ENCODE results near the gene ING1. TPM values are rescaled to one million over a fixed set of nuclear protein-coding genes. Genes with fewer than 3 reads are reported as not detected.

Gene ING1
- total RNA-seq, 2 donors from 2014 or later, result 23.2 to 23.6 TPM

- H3K27ac Mint-ChIP-seq, result no peak overlapping the region
- peaks cover 11% of the 10 kb centered on the region for H3K4me1 Mint-ChIP-seq
- peaks cover 3% of the 10 kb centered on the region for H3K27me3 Mint-ChIP-seq (ENCODE audit: insufficient read depth)
These were observed 47.1 kb downstream of the ING1 start for GRCh38 chr13:110760611-110761010.

GRCh38 chr13:110766671-110767430 is 53.4 kb downstream of the ING1 start:
- H3K27ac ChIP-seq (ENCODE audit: low read depth, low read length), result no peak overlapping the region
- no peaks in the 10 kb centered on the region for H3K4me1 ChIP-seq (ENCODE audit: control insufficient read depth, insufficient read depth, low read length)
- H3K36me3 ChIP-seq (ENCODE audit: control insufficient read depth, insufficient read depth, low read length), result no peaks in the 10 kb centered on the region
- H3K4me3 ChIP-seq (ENCODE audit: low read length), result no peak overlapping the region
- peaks cover 4% of the 10 kb centered on the region for H3K27me3 ChIP-seq (ENCODE audit: control insufficient read depth, insufficient read depth, low read length, poor library complexity, severe bottlenecking)
- no peaks in the 10 kb centered on the region for H3K9me3 ChIP-seq (ENCODE audit: control insufficient read depth, low read length)
- WGBS, 2 experiments (ENCODE audit: insufficient coverage in 1 of 2, insufficient read length in 1 of 2), result 78% methylated on average over 4 of the region's 4 CpGs
- H3K4me1 Mint-ChIP-seq, result no peaks in the 10 kb centered on the region
- H3K27me3 Mint-ChIP-seq (ENCODE audit: insufficient read depth), result peaks cover 3% of the 10 kb centered on the region
- TF ChIP-seq CTCF (conservative IDR thresholded peaks at IDR 0.05), result no peak
- peaks cover 6% of the 10 kb centered on the region for H3K9me3 Mint-ChIP-seq
- no peak overlapping the region for H3K9ac ChIP-seq (ENCODE audit: extremely low read depth, low read length, poor library complexity, severe bottlenecking)
- H3K4me3 Mint-ChIP-seq, result no peak overlapping the region
- DNase-seq, result no peak
- H3K36me3 Mint-ChIP-seq (ENCODE audit: low read depth), result no peaks in the 10 kb centered on the region
- H3K27ac Mint-ChIP-seq, result no peak overlapping the region

More at GRCh38 chr13:110760611-110761010, 47.1 kb downstream of the ING1 start:
- no peaks in the 10 kb centered on the region for H3K36me3 Mint-ChIP-seq (ENCODE audit: low read depth)
- Histone ChIP-seq H3K27me3 (ENCODE audit: control insufficient read depth, insufficient read depth, low read length, poor library complexity, severe bottlenecking) (no peaks in the 10 kb centered on the region), H3K4me1 (ENCODE audit: control insufficient read depth, insufficient read depth, low read length) (no peaks in the 10 kb centered on the region), H3K4me3 (ENCODE audit: low read length) (no peak overlapping the region), H3K9ac (ENCODE audit: extremely low read depth, low read length, poor library complexity, severe bottlenecking) (no peak overlapping the region), H3K9me3 (ENCODE audit: control insufficient read depth, low read length) (no peaks in the 10 kb centered on the region), H3K36me3 (ENCODE audit: control insufficient read depth, insufficient read depth, low read length) (no peaks in the 10 kb centered on the region), H3K27ac (ENCODE audit: low read depth, low read length) (no peak overlapping the region)
- DNase-seq, result no peak
- TF ChIP-seq CTCF (conservative IDR thresholded peaks at IDR 0.05), result no peak
- 86 to 100% methylated on average over 3 to 6 of the region's 6 CpGs for WGBS, 2 experiments (ENCODE audit: insufficient coverage in 1 of 2, insufficient read length in 1 of 2)
- no peak overlapping the region for H3K4me3 Mint-ChIP-seq
- H3K9me3 Mint-ChIP-seq, result peaks cover 6% of the 10 kb centered on the region

- DNase-seq, result no peak
- Histone ChIP-seq H3K9ac (ENCODE audit: extremely low read depth, low read length, poor library complexity, severe bottlenecking) (no peak overlapping the region), H3K4me1 (ENCODE audit: control insufficient read depth, insufficient read depth, low read length) (no peaks in the 10 kb centered on the region), H3K27ac (ENCODE audit: low read depth, low read length) (no peak overlapping the region), H3K36me3 (ENCODE audit: control insufficient read depth, insufficient read depth, low read length) (no peaks in the 10 kb centered on the region), H3K4me3 (ENCODE audit: low read length) (no peak overlapping the region), H3K27me3 (ENCODE audit: control insufficient read depth, insufficient read depth, low read length, poor library complexity, severe bottlenecking) (peaks cover 4% of the 10 kb centered on the region), H3K9me3 (ENCODE audit: control insufficient read depth, low read length) (no peaks in the 10 kb centered on the region)
- Mint-ChIP-seq H3K4me1 (no peaks in the 10 kb centered on the region), H3K36me3 (ENCODE audit: low read depth) (no peaks in the 10 kb centered on the region), H3K9me3 (peaks cover 6% of the 10 kb centered on the region), H3K27me3 (ENCODE audit: insufficient read depth) (peaks cover 3% of the 10 kb centered on the region), H3K27ac (no peak overlapping the region), H3K4me3 (no peak overlapping the region)
- WGBS, 2 experiments (ENCODE audit: insufficient coverage in 1 of 2, insufficient read length in 1 of 2), result 100% methylated on average over 4 to 7 of the region's 7 CpGs
- TF ChIP-seq CTCF (conservative IDR thresholded peaks at IDR 0.05), result no peak
These were observed 54.0 kb downstream of the ING1 start for GRCh38 chr13:110767476-110767875.
